ENCODE results near the gene TMEM88. TPM values are rescaled to one million over a fixed set of nuclear protein-coding genes. Genes with fewer than 3 reads are reported as not detected.

TMEM88 gene
- total and polyA plus RNA-seq, 2 of the 13 experiments (the other 11 are each of a cell fraction or from before 2014, with no cell fraction given), result 0.31 to 0.66 TPM

- BruUV-seq (replicated peaks), result no TSS peak
- in situ Hi-C loops (cut with HindIII; ENCODE audit: extremely low pct_ligation_motif_present, low pct_unique_long_range_greater_than_20kb), result no loop called here
- WGBS (ENCODE audit: low lambda C conversion rate), result 93% methylated on average over 24 of the region's 60 CpGs
- ATAC-seq (peak; percentile 66), DNase-seq (ENCODE audit: low spot score) (peak; percentile 64), FAIRE-seq (peak; percentile 67)
- H3K9me3 ChIP-seq (ENCODE audit: low read length), result no peaks in the 10 kb centered on the region
- no peak overlapping the region for H3K4me3 ChIP-seq (replicated peaks in 1 of 3; ENCODE audit: insufficient read depth in 1 of 3, low read depth in 2 of 3, low read length in 3 of 3)
- no peak overlapping the region for H3K27ac ChIP-seq (ENCODE audit: extremely low read length, insufficient read depth, low read length)
- H4K20me1 ChIP-seq (ENCODE audit: insufficient read depth, low read length), result peaks cover 7% of the 10 kb centered on the region
- no peak overlapping the region for H3K4me2 ChIP-seq (ENCODE audit: low read depth, low read length)
- H3K36me3 ChIP-seq (replicated peaks in 1 of 2; ENCODE audit: control insufficient read depth in 1 of 2, insufficient read depth in 2 of 2, low read length in 2 of 2), result peaks cover 31 to 46% of the 10 kb centered on the region in 2 experiments
- H3K79me2 ChIP-seq (ENCODE audit: insufficient read depth, low read length), result no peaks in the 10 kb centered on the region
- intact Hi-C loops (cut with micrococcal nuclease; ENCODE audit: unreplicated experiment), result loop anchor here (1.0 kb wide), 1 partner anchor 29 kb away; no protein-coding TSS in a partner anchor
- no peaks in the 10 kb centered on the region for H3K27me3 ChIP-seq (ENCODE audit: control insufficient read depth in 1 of 2, insufficient read depth in 2 of 2, low read length in 2 of 2)
- peaks cover 13% of the 10 kb centered on the region for H3K4me1 ChIP-seq (ENCODE audit: insufficient read depth, low read length)
- ChIA-PET POLR2A (interaction anchor here (1.3 kb wide), 1 partner anchor 9 kb away, joined by 3 read pairs; no protein-coding TSS in a partner anchor), CTCF (ENCODE audit: low intra/inter-chr PET ratio, low total read pairs) (interaction anchor here (0.9 to 2.7 kb wide), 5 partner anchors 17 to 46 kb away, joined by 4 to 28 read pairs (median 5); no protein-coding TSS in a partner anchor)
- H3K9ac ChIP-seq (ENCODE audit: insufficient read depth, low read depth, low read length), result no peak overlapping the region
- H2AFZ ChIP-seq (ENCODE audit: low read length), result no peak overlapping the region
- TF ChIP-seq ARID2 (CRISPR knock-in tag; IDR thresholded peaks at IDR 0.05; ENCODE audit: borderline replicate concordance) (no peak), GATAD2A (CRISPR knock-in tag; IDR thresholded peaks at IDR 0.05) (peak; percentile 59), ZNF7 (CRISPR knock-in tag; IDR thresholded peaks at IDR 0.05) (no peak), MEIS2 (CRISPR knock-in tag; IDR thresholded peaks at IDR 0.05) (no peak), NR2C2 (CRISPR knock-in tag; IDR thresholded peaks at IDR 0.05; ENCODE audit: borderline replicate concordance) (no peak), ZFX (CRISPR knock-in tag; IDR thresholded peaks at IDR 0.05; ENCODE audit: low read depth) (no peak), RBFOX2 (IDR thresholded peaks at IDR 0.05; ENCODE audit: low read depth, low read length) (peak; percentile 80), AFF4 (CRISPR knock-in tag; IDR thresholded peaks at IDR 0.05) (no peak), NFATC3 (CRISPR knock-in tag; IDR thresholded peaks at IDR 0.05) (no peak), ZNF546 (CRISPR knock-in tag; conservative IDR thresholded peaks at IDR 0.05) (0 out of 2 replicates have a peak, but pooled peaks have one; percentile 37), ZNF414 (CRISPR knock-in tag; IDR thresholded peaks at IDR 0.05) (no peak), ZNF30 (CRISPR knock-in tag; IDR thresholded peaks at IDR 0.05) (no peak), ZNF557 (CRISPR knock-in tag; IDR thresholded peaks at IDR 0.05) (no peak), SAFB2 (CRISPR knock-in tag; IDR thresholded peaks at IDR 0.05; ENCODE audit: borderline replicate concordance, low read depth) (peak; percentile 63; the same call in 1 of the 2 replicates), POLR2AphosphoS5 (IDR thresholded peaks at IDR 0.05; ENCODE audit: low read depth, low read length) (peak; percentile 20; the same call in 1 of the 2 replicates), GLI4 (CRISPR knock-in tag; IDR thresholded peaks at IDR 0.05; ENCODE audit: borderline replicate concordance) (no peak), ZNF468 (CRISPR knock-in tag; IDR thresholded peaks at IDR 0.05) (no peak), DBP (CRISPR knock-in tag; IDR thresholded peaks at IDR 0.05; ENCODE audit: not compliant biosample characterization) (no peak)
Measured at GRCh38 chr17:7851438-7852261, 3.2 kb upstream of the TMEM88 start.

All from HepG2 (cell line).